ENCODE measurements around the gene KCNAB1. TPM values are rescaled to one million over a fixed set of nuclear protein-coding genes. Genes with fewer than 3 reads are reported as not detected.
"Not testable (repeated sequence)": the region's sequence is repeated elsewhere in the genome, so short reads cannot be mapped to it uniquely, and the experiment has no call there.

Gene KCNAB1
- total RNA-seq, 4 donors from 2014 or later: 4.2 to 11.4 (median 7.8) TPM

DNA sequence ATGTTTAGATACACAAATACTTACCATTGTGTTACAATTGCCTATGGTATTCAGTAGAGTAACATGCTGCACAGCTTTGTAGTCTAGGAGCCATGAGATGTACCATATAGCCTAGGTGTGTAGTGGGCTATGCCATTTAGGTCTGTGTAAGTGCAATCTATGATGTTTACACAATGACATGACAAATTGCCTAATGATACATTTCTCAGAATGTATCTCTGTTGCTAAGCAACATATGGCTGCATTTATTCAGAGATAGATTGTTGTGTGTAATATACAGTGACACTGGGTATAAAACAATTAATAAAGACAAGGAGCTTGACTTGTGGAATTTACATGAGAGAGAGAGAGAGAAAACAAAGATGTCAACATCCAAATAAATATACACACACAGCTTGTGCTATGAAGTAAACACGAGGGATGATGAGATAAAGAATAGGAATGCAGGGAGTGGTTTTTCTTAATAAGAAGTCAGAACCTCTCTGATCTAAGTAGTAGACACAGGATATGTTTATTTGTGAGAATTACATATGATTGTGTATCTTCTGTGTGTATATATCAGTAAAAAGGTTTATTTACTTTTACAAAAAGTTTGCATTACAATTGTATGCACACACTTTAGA lies 110.0 kb downstream of the KCNAB1 start:
- Histone ChIP-seq H3K27me3 (no peaks in the 10 kb centered on the region), H3K4me1 (no peaks in the 10 kb centered on the region), H3K36me3 (no peaks in the 10 kb centered on the region), H3K4me3 (no peak overlapping the region), H3K9me3 (no peaks in the 10 kb centered on the region), H3K27ac (no peak overlapping the region)
- no peak for DNase-seq (ENCODE audit: low spot score in 2 of 2)
- TF ChIP-seq, protein P1, sequence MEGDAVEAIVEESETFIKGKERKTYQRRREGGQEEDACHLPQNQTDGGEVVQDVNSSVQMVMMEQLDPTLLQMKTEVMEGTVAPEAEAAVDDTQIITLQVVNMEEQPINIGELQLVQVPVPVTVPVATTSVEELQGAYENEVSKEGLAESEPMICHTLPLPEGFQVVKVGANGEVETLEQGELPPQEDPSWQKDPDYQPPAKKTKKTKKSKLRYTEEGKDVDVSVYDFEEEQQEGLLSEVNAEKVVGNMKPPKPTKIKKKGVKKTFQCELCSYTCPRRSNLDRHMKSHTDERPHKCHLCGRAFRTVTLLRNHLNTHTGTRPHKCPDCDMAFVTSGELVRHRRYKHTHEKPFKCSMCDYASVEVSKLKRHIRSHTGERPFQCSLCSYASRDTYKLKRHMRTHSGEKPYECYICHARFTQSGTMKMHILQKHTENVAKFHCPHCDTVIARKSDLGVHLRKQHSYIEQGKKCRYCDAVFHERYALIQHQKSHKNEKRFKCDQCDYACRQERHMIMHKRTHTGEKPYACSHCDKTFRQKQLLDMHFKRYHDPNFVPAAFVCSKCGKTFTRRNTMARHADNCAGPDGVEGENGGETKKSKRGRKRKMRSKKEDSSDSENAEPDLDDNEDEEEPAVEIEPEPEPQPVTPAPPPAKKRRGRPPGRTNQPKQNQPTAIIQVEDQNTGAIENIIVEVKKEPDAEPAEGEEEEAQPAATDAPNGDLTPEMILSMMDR (IDR thresholded peaks at IDR 0.05): no peak
- no peak for TF ChIP-seq EP300 (IDR thresholded peaks at IDR 0.05)
- 51 to 58% methylated on average over 1 of the region's 1 CpG for WGBS, 2 donors

DNA sequence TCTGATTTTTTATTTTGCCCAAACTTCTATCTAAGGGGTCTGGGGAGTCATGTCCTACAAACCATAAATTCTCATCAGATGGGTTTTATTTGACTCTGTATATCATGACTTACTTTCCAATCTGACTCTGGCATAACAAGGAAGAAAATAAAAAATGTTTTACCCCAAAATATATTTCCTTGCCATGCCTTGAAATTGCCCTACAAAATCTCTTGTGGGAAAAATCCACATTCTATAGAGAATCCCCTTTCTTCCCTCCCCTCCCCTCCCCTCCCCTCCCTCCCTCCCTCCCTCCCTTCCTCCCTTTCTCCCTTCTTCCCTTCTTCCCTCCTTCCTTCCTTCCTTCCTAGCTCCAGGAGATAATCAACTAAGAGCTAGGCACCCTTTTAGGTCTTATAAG lies 110.8 kb downstream of the KCNAB1 start:
- not testable (repeated sequence) for DNase-seq (ENCODE audit: low spot score in 2 of 2); H3K36me3 ChIP-seq; H3K27ac ChIP-seq; H3K4me1 ChIP-seq; H3K9me3 ChIP-seq; H3K4me3 ChIP-seq; H3K27me3 ChIP-seq

DNA sequence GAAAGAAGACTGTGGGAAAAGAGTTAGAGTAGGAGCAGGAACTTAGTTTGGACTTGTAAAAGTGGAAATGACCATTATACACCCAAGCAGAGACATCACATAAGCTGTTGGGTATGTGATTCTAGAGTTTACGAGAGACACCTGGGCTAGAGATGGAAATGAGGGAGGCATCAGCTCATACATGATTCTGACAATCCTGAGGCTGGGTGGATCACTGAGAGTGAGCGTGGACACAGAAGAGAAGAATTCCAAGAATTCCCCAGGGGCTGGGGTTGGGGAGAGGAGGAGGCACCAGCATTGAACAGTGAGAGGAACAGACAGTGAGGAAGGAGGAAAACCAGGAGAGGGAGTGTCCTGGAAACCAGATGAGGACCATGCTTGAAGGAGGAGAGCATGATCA lies 113.5 kb downstream of the KCNAB1 start:
- H3K27ac ChIP-seq: no peak overlapping the region
- WGBS, 2 donors: 71 to 74% methylated on average over 2 of the region's 2 CpGs
- H3K36me3 ChIP-seq: no peaks in the 10 kb centered on the region
- no peaks in the 10 kb centered on the region for H3K27me3 ChIP-seq
- H3K9me3 ChIP-seq: no peaks in the 10 kb centered on the region
- no peak overlapping the region for H3K4me3 ChIP-seq
- H3K4me1 ChIP-seq: no peaks in the 10 kb centered on the region
- TF ChIP-seq, protein P1 (IDR thresholded peaks at IDR 0.05): no peak
- TF ChIP-seq EP300 (IDR thresholded peaks at IDR 0.05) (no peak), POLR2A (IDR thresholded peaks at IDR 0.05) (no peak)
- no peak for DNase-seq (ENCODE audit: low spot score in 2 of 2)

DNA sequence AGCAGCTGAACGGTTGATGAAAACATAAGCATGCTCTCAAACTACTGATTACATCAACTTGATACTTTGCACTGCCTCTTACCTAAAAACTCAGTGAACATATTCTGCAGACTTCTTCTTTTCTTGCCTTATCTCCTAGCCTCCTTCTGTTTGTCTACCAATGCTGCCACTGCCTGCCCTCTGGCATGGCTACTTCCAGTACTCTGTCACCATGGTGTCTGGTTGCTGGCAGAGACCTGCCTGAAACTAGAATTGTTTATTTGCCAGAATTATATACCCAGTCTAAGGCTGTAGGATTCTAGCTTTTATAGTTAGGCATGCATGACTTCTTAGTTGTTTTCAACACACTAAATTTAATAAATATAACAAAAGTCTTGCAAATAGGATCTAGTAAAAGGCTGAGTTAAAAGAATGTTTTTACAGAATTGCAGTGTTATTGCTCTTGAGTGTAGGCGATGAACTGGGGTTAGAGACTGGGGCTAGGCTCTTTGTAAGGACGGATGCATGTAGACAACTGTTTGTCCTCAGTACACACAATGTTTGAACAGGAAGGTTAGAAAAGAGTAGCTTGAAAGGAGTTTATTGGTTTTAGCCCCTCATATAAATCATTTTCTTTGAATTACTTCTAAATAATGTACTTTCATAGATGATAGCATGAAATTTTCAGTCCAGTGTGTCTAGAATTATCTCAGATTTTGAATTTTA lies 116.3 kb downstream of the KCNAB1 start:
- H3K27ac ChIP-seq: no peak overlapping the region

DNA sequence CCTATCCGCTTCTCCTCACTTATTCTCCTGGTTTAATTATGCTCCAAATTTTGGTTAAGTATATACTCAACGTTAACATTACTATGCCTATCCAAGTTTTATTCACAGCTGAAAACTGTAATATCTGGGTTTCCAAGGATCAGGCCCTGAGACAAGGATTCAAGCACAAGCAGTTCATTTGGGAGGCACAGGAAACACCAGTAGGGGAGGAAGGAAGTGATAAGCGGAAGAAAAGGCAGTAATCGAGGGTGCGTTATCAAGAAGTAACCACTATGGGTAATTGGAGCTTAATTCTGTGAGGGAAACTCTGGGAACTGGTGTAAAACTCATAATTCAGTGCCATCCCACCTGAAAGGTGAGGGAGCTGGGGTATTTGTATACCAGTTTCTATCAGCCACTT lies 120.3 kb downstream of the KCNAB1 start:
- TF ChIP-seq, protein P1 (IDR thresholded peaks at IDR 0.05): no peak
- TF ChIP-seq EP300 (IDR thresholded peaks at IDR 0.05) (no peak), POLR2A (IDR thresholded peaks at IDR 0.05) (no peak)
- Histone ChIP-seq H3K4me3 (no peak overlapping the region), H3K27me3 (no peaks in the 10 kb centered on the region), H3K9me3 (no peaks in the 10 kb centered on the region), H3K27ac (no peak overlapping the region), H3K4me1 (no peaks in the 10 kb centered on the region), H3K36me3 (no peaks in the 10 kb centered on the region)
- DNase-seq (ENCODE audit: low spot score in 2 of 2): no peak
- WGBS, 2 donors: 83 to 86% methylated on average over 5 of the region's 5 CpGs

More for the DNA sequence above, 116.3 kb downstream of the KCNAB1 start:
- no peak overlapping the region for H3K4me3 ChIP-seq
- DNase-seq (ENCODE audit: low spot score in 2 of 2): no peak
- no peaks in the 10 kb centered on the region for H3K36me3 ChIP-seq
- H3K9me3 ChIP-seq: no peaks in the 10 kb centered on the region
- H3K4me1 ChIP-seq: no peaks in the 10 kb centered on the region
- WGBS, 2 donors: 73 to 80% methylated on average over 3 of the region's 3 CpGs
- TF ChIP-seq, protein P1 (IDR thresholded peaks at IDR 0.05): no peak
- no peak for TF ChIP-seq POLR2A (IDR thresholded peaks at IDR 0.05)
- no peak for TF ChIP-seq EP300 (IDR thresholded peaks at IDR 0.05)
- H3K27me3 ChIP-seq: no peaks in the 10 kb centered on the region

All from tibial nerve (tissue), 4 donors.